Loucy (cell line): ENCODE results near the gene CIDEB.

Experiments used
- H2AFZ ChIP-seq: fragments of 200-600 bp; sonication (generic); 2 replicates; pipeline ENCODE4 v1.6.0; 2016; ENCODE audit warnings: antibody characterized with exemption, mild to moderate bottlenecking, low read length, moderate library complexity
- H3F3A ChIP-seq: fragments of 200-600 bp; 2 replicates; pipeline ENCODE4 v1.6.0; 2016; ENCODE audit warnings: antibody characterized with exemption, low read depth, mild to moderate bottlenecking
- H3K27me3 ChIP-seq: fragments of 200-600 bp; sonication (generic); 2 replicates; pipeline ENCODE4 v1.6.1; 2014; ENCODE audit warnings: low read length, mild to moderate bottlenecking; ENCODE audit not compliant: insufficient read depth, poor library complexity, severe bottlenecking
- H3K36me3 ChIP-seq: fragments of 200-600 bp; sonication (generic); 2 replicates; pipeline ENCODE4 v1.6.1; 2016; ENCODE audit warnings: low read length; ENCODE audit not compliant: insufficient read depth
- H3K4me1 ChIP-seq: fragments of 200-600 bp; sonication (generic); 2 replicates; pipeline ENCODE4 v1.5.1; 2014; ENCODE audit warnings: low read length, mild to moderate bottlenecking; ENCODE audit not compliant: insufficient read depth, poor library complexity, severe bottlenecking
- H3K4me2 ChIP-seq: fragments of 200-600 bp; sonication (generic); 2 replicates; pipeline ENCODE4 v1.6.0; 2014; ENCODE audit warnings: antibody characterized with exemption, low read length, low read depth, mild to moderate bottlenecking; ENCODE audit not compliant: poor library complexity, severe bottlenecking
- H3K4me3 ChIP-seq: fragments of 200-600 bp; sonication (generic); 2 replicates; pipeline ENCODE4 v1.5.1; 2014; ENCODE audit warnings: low read length, mild to moderate bottlenecking, mixed read lengths; ENCODE audit not compliant: poor library complexity, severe bottlenecking
- H3K79me2 ChIP-seq: fragments of 200-600 bp; sonication (generic); 2 replicates; pipeline ENCODE4 v1.6.1; 2014; ENCODE audit warnings: low read length; ENCODE audit not compliant: insufficient read depth
- H3K9ac ChIP-seq: fragments of 200-600 bp; sonication (generic); 2 replicates; pipeline ENCODE4 v1.6.0; 2014; ENCODE audit warnings: mild to moderate bottlenecking, low read depth, low read length, moderate library complexity; ENCODE audit not compliant: poor library complexity, severe bottlenecking
- H3K9me2 ChIP-seq: fragments of 200-600 bp; sonication (generic); replicated peaks from 2 replicates; pipeline ENCODE4 v1.6.1; 2016; ENCODE audit warnings: low read depth, low read length, mixed read lengths
- H3K9me3 ChIP-seq: fragments of 200-600 bp; sonication (generic); 2 replicates; pipeline ENCODE4 v1.6.1; 2014; ENCODE audit warnings: mild to moderate bottlenecking, antibody characterized with exemption, low read length, low read depth; ENCODE audit not compliant: insufficient read depth
- H4K20me1 ChIP-seq: fragments of 200-600 bp; sonication (generic); 2 replicates; pipeline ENCODE4 v1.6.0; 2014; ENCODE audit warnings: antibody characterized with exemption, low read length, mild to moderate bottlenecking; ENCODE audit not compliant: insufficient read depth, poor library complexity, severe bottlenecking
- CTCF ChIP-seq: fragments of 200-600 bp; sonication (generic); conservative IDR thresholded peaks from 2 replicates; pipeline ENCODE4 v1.5.1; 2014; ENCODE audit warnings: mild to moderate bottlenecking, antibody characterized with exemption, low read length
- EZH2phosphoT487 ChIP-seq: fragments of 200-600 bp; IDR thresholded peaks from 2 replicates; pipeline ENCODE4 v1.6.1; 2018; ENCODE audit warnings: antibody characterized with exemption, mild to moderate bottlenecking, moderate library complexity, borderline replicate concordance

The CIDEB gene

GRCh38 chr14:24269368-24269767, 38.4 kb downstream of the CIDEB start:
- Histone ChIP-seq H3K27me3 (no peaks in the 10 kb centered on the region), H3K4me2 (no peak overlapping the region), H3K4me3 (no peak overlapping the region)

GRCh38 chr14:24268225-24268624, 39.6 kb downstream of the CIDEB start:
- H3K4me1 ChIP-seq = peaks cover 14% of the 10 kb centered on the region
- H2AFZ ChIP-seq = no peak overlapping the region
- H3K36me3 ChIP-seq = no peaks in the 10 kb centered on the region
- H3K4me3 ChIP-seq = no peak overlapping the region
- H3K4me2 ChIP-seq = no peak overlapping the region
- no peak for TF ChIP-seq CTCF
- TF ChIP-seq EZH2phosphoT487 = no peak
- no peak overlapping the region for H3K9ac ChIP-seq
- peaks cover 14% of the 10 kb centered on the region; the same call in 1 of the 2 replicates for H3K79me2 ChIP-seq
- no peaks in the 10 kb centered on the region for H3K27me3 ChIP-seq
- H3F3A ChIP-seq = no peaks in the 10 kb centered on the region
- H4K20me1 ChIP-seq = no peaks in the 10 kb centered on the region
- no peaks in the 10 kb centered on the region for H3K9me2 ChIP-seq
- no peaks in the 10 kb centered on the region for H3K9me3 ChIP-seq

More at GRCh38 chr14:24269368-24269767, 38.4 kb downstream of the CIDEB start:
- Histone ChIP-seq H3K9me2 (no peaks in the 10 kb centered on the region), H2AFZ (no peak overlapping the region), H4K20me1 (no peaks in the 10 kb centered on the region), H3K36me3 (no peaks in the 10 kb centered on the region), H3F3A (no peaks in the 10 kb centered on the region), H3K4me1 (peaks cover 14% of the 10 kb centered on the region), H3K9me3 (no peaks in the 10 kb centered on the region), H3K79me2 (peaks cover 14% of the 10 kb centered on the region; the same call in 1 of the 2 replicates), H3K9ac (no peak overlapping the region)
- no peak for TF ChIP-seq CTCF
- no peak for TF ChIP-seq EZH2phosphoT487

GRCh38 chr14:24267516-24267915, 40.3 kb downstream of the CIDEB start:
- Histone ChIP-seq H3K9me3 (no peaks in the 10 kb centered on the region), H2AFZ (no peak overlapping the region), H3K36me3 (no peaks in the 10 kb centered on the region), H3K4me1 (peaks cover 14% of the 10 kb centered on the region), H3K9me2 (no peaks in the 10 kb centered on the region), H3F3A (no peaks in the 10 kb centered on the region), H3K4me2 (no peak overlapping the region), H3K27me3 (no peaks in the 10 kb centered on the region), H3K4me3 (no peak overlapping the region), H4K20me1 (no peaks in the 10 kb centered on the region), H3K79me2 (peaks cover 13% of the 10 kb centered on the region; the same call in 1 of the 2 replicates), H3K9ac (no peak overlapping the region)
- no peak for TF ChIP-seq EZH2phosphoT487
- no peak for TF ChIP-seq CTCF
